ENCODE measurements around the gene PRRT1B. TPM values are rescaled to one million over a fixed set of nuclear protein-coding genes. Genes with fewer than 3 reads are reported as not detected.

The PRRT1B gene
- total RNA-seq, 8 experiments from 2014 or later, result 0.29 TPM; not detected in 7

DNA sequence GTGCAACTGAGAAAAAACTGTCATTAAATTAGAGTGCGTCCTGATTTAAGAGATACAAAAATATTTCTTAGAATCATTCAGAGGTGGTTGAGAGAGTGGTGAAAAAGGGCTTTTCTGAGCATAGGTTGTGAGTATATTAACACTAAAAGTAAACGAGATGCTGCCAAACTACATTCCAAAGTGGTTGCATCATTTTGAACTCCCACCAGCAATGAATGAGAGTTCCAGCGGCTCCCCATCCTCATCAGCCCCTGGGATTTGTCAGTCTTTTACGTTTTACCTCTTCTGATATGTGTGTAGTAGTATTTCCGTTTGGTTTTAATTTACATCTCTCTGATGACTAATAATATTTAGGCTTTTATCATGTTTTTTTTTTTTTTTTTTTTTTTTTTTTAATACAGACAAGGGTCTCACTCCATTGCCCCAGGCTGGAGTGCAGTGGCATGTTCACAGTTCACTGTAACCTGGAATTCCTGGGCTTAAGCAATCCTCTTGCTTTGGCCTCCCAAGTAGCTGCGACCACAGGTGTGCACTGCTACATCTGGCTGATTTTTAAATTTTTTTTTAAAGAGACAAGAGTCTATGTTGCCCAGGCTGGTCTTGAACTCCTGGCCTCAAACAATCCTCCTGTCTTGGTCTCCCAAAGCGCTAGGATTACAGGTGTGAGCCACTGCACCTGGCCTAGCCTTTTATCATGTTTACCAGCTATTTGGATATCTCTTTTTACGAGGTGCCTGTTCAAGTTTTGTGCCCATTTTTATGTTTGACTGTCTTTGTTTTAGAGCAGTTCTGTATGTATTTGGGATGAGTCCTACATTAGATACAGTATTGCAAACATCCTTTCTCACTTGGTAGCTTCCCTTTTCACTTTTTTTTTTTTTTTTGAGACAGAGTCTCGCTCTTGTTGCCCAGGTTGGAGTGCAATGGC is 17.0 kb downstream of the PRRT1B start:
- Histone ChIP-seq H3K4me1 (replicated peaks in 1 of 2) (no peaks in the 10 kb centered on the region), H3K4me3 (no peak overlapping the region), H3K27ac (no peak overlapping the region)
- 44 to 100% (median 62%) methylated on average over 1 to 8 of the region's 9 CpGs for WGBS, 10 experiments
- ATAC-seq (replicated peaks in 6 of 8), result no peak
- in situ Hi-C loops (cut with MboI; ENCODE audit: low pct_unique_long_range_greater_than_20kb in 2 of 9, low sequenced_read_pairs in 9 of 9, unreplicated experiment in 9 of 9), result no loop called here

DNA sequence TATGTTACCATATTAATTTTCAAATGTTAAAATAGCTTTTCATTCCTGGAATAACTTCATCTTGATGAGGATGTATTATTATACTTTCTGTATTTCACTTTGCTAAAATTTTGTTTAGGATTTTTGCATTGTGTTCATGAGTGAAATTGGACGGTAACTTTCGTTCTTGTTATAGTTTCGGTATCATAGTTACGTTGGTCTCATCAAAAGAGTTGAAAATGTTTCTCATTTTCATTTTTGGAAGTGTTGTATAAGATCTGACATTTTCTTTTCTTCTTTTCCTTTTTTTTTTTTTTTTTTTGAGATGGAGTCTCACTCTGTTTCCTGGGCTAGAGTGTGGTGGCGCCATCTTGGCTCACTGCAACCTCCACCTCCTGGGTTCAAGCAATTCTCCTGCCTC is 20.0 kb downstream of the PRRT1B start:
- no peaks in the 10 kb centered on the region for H3K4me1 ChIP-seq (replicated peaks in 1 of 2)
- ATAC-seq (replicated peaks in 6 of 8), result no peak
- WGBS, 10 experiments, result 71 to 95% (median 87%) methylated on average over 2 to 5 of the region's 5 CpGs
- no peak overlapping the region for H3K27ac ChIP-seq
- in situ Hi-C loops (cut with MboI; ENCODE audit: low pct_unique_long_range_greater_than_20kb in 2 of 9, low sequenced_read_pairs in 9 of 9, unreplicated experiment in 9 of 9), result no loop called here
- no peak overlapping the region for H3K4me3 ChIP-seq

DNA sequence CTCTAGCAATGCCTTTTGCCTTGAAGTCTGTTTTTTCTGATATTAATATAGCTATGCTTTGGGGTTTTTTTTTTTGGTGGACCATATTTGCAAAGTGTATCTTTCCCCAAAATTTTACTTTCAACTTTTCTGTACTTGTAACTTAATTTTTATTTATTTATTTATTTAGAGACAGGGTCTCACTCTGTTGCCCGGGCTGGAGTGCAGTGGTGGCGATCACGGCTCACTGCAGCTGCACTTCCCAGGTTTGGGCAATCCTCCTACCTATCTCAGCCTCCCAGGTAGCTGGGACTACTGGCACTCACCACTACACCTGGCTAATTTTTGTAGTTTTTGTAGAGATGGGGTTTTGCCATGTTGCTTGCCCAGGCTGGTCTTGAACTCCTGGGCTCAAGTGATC is 20.8 kb downstream of the PRRT1B start:
- H3K4me3 ChIP-seq, result no peak overlapping the region
- H3K4me1 ChIP-seq (replicated peaks in 1 of 2), result no peaks in the 10 kb centered on the region
- in situ Hi-C loops (cut with MboI; ENCODE audit: low pct_unique_long_range_greater_than_20kb in 2 of 9, low sequenced_read_pairs in 9 of 9, unreplicated experiment in 9 of 9), result no loop called here
- 38 to 96% (median 80%) methylated on average over 1 to 3 of the region's 3 CpGs; no CpG with 5 or more reads in 4 of the 10 experiments for WGBS, 10 experiments
- ATAC-seq (replicated peaks in 6 of 8), result no peak
- no peak overlapping the region for H3K27ac ChIP-seq

DNA sequence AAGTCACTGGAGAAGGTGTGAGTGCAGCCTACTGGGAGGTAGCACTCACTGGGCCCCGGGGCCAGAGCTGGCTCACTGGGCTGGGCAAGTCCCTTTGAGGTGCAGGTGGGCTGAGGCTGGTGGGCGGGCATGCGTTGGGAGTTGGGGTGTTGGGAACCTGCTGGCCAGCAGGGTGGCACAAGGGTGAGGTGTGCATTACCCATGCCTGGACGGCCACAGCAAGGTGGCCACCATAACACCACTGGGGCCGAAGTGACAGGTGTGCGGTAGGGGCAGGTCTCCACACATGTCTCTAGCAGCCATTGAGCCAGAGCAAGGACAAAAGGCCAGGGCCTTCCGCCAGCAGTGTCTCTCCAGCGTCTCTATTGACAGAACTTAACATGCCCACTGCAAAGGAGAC is 22.6 kb downstream of the PRRT1B start:
- Histone ChIP-seq H3K27ac (no peak overlapping the region), H3K4me3 (no peak overlapping the region), H3K4me1 (replicated peaks in 1 of 2) (no peaks in the 10 kb centered on the region)
- no peak for ATAC-seq (replicated peaks in 6 of 8)
- in situ Hi-C loops (cut with MboI; ENCODE audit: low pct_unique_long_range_greater_than_20kb in 2 of 9, low sequenced_read_pairs in 9 of 9, unreplicated experiment in 9 of 9), result no loop called here
- WGBS, 10 experiments, result 61 to 93% (median 88%) methylated on average over 2 to 5 of the region's 8 CpGs; no CpG with 5 or more reads in 6 of the 10 experiments

DNA sequence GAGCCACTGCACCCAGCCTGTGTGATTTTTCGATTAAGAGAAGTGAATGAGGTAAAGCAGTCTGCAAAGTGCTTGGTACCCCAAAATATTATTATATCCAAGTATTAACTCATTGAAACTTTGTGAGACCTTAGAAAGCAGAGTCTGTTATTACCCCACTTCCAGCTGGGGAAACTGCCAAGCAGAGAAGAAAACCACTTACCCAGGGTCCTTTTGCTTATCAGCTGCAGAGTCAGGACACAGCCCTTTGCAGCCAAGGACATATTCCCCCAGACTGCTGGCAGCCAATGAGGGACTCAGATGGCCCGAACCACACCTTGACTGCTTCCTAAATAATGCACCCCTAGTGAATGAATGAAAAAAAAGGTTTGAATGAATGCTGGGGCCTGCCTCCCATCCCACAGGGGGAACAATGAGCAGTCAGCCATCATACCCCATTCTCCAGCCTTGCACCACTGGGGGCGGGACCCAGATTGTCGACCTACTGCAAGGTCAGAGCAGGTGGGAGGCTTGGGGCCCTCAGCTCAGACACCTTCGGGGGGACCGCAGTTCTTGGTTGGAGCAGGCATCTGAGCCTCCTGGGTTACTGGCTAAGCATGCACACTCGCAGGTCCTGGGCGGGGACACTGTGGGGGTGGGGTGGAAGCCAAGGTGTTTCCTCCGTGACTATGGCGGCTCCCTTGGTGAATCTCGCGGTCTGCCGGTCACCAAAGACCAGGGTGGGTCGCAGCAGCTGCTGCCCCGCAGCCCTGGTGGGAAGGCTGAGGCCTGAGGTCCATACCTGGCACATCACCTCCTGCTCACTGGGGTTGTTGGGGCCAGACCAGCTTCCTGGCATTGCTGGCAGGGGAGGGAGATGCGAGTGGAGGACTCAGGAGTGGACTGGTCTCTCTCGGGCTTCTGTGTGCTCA is 29.7 kb downstream of the PRRT1B start:
- in situ Hi-C loops (cut with MboI; ENCODE audit: low pct_unique_long_range_greater_than_20kb in 2 of 9, low sequenced_read_pairs in 9 of 9, unreplicated experiment in 9 of 9), result loop anchor here in 3 of 9 experiments (25.0 kb wide), 1 partner anchor 162 kb away; the partner anchor contains the start of gene RAPGEF1 (in 3 of the 3)
- Histone ChIP-seq H3K4me1 (replicated peaks in 1 of 2) (no peaks in the 10 kb centered on the region), H3K4me3 (no peak overlapping the region), H3K27ac (no peak overlapping the region)
- WGBS, 10 experiments, result 83 to 100% (median 100%) methylated on average over 1 to 3 of the region's 17 CpGs; no CpG with 5 or more reads in 2 of the 10 experiments
- no peak for ATAC-seq (replicated peaks in 6 of 8)

DNA sequence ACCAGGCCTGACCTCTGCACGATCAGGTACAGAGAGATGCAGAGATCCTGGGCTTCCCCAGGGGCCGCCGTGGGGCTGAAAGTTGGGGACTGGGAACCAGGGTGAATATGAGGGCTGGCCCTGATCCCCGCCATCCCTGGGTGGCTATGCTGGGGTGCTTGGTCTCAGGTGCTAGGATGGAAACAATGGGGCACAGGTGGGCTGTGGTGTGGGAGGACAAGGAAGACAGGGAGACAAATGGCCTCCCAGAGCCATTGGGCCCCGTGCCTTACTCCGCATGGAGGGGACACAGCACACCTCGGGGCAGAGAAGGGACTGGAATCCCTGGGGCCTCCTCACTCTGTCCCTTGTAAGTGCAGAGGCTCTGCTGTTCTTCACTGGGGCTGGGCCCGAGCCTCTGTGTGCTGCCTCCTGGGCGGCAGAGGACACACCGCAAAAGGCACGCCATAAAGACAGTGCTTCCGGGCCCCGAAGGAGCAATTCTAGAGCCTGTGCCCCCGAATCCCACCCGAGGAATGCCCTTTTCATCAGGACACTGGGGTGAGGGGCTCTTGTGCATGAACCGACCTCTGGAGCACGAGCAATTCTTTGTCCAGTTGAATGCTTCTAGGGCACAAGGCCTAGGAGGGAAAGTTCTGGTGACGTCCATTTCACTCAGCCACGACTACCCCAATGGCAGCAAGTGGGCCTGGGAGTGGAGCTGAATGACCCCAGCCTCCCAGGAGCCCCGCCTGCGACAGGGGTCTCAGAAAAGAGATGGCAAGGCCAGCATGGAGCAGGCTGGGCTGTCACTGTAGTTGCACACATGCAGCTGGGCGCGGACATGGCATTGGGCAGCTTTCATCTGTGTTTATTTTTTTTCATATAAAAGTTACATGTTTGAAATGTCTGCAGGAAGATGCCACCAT is 30.9 kb downstream of the PRRT1B start:
- Histone ChIP-seq H3K4me3 (no peak overlapping the region), H3K27ac (no peak overlapping the region), H3K4me1 (replicated peaks in 1 of 2) (no peaks in the 10 kb centered on the region)
- ATAC-seq (replicated peaks in 6 of 8), result no peak
- WGBS, 10 experiments, result 79 to 100% (median 89%) methylated on average over 1 to 9 of the region's 23 CpGs; no CpG with 5 or more reads in 3 of the 10 experiments
- in situ Hi-C loops (cut with MboI; ENCODE audit: low pct_unique_long_range_greater_than_20kb in 2 of 9, low sequenced_read_pairs in 9 of 9, unreplicated experiment in 9 of 9), result loop anchor here in 3 of 9 experiments (25.0 kb wide), 1 partner anchor 161 kb away; the partner anchor contains the start of gene RAPGEF1 (in 3 of the 3)

DNA sequence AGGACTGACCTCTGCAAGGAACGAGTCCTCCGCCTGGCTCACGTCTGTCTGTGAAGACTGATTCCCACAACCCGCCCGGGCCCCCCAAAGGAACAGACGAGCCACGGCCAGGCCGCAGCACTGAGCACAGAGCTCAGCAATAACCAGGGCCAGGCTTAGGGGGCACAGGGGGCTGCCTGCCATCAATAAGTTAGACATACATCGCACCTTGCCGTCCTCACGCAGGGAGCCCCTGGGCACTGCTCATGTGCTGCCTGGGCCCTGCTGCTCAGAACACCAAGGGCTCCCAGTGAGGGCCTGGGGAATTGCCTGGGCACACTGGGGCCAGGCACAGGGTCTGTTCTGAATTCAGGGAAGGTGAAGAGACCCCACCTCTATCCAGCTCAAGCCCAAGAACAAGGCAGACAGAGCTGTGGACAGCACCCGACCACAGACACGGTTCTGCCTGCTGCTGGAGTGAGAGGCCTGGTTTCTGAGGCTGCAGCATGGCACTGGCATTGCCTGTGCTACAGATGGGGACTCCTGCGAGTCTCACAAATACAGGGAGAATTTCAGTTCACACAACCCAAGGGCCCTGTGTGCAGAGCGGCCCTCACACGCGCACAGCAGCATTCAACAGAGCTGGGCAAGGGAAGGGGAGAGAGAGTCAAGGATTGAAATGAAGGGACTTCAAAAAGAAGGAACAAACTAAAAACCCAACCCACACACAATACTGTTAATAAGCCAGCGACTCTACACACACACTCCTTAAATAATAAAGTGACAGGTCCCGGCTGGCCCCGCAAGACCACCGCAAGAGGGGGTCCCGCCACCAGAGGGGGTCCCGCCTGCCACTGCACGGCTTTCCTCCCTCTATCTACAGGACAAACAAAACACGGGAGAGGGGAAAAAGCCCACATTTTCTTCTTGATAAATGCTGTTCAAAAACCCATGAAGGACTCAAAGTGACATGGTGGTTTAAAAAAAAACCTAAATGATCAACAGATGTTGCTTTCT is 32.0 kb downstream of the PRRT1B start:
- peak in 2 of 8 experiments; percentile 11 to 18 for ATAC-seq (replicated peaks in 6 of 8)
- whole genome bisulfite sequencing, 10 experiments, result 0 to 100% (median 85%) methylated on average over 1 to 7 of the region's 25 CpGs; no CpG with 5 or more reads in 3 of the 10 experiments
- Histone ChIP-seq H3K27ac (no peak overlapping the region), H3K4me1 (replicated peaks in 1 of 2) (no peaks in the 10 kb centered on the region), H3K4me3 (no peak overlapping the region)
- in situ Hi-C loops (cut with MboI; ENCODE audit: low pct_unique_long_range_greater_than_20kb in 2 of 9, low sequenced_read_pairs in 9 of 9, unreplicated experiment in 9 of 9), result loop anchor here in 3 of 9 experiments (25.0 kb wide), 1 partner anchor 160 kb away; the partner anchor contains the start of gene RAPGEF1 (in 3 of the 3)

DNA sequence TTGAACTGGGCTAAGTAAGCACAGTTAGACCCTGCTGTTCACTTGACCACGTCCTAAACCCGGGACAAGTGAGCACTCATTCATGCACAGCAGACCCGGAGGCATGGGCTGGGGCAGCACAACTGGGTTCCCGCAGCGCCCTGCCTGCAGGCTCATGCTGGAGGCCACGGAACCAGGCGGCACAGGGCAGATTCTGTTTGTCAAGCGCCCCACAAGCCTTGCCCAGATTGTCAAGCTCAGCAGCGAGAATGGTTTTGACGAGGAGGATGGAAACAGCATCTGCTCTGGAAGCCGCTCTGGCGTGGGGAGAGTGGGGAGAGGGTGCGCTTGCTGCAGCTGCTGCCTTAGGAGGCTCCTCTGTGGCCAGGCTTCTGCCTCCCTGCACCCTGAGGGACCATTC is 32.7 kb downstream of the PRRT1B start:
- Histone ChIP-seq H3K4me1 (replicated peaks in 1 of 2) (no peaks in the 10 kb centered on the region), H3K27ac (no peak overlapping the region), H3K4me3 (no peak overlapping the region)
- peak in 3 of 8 experiments; percentile 11 to 32 (median 18) for ATAC-seq (replicated peaks in 6 of 8)
- in situ Hi-C loops (cut with MboI; ENCODE audit: low pct_unique_long_range_greater_than_20kb in 2 of 9, low sequenced_read_pairs in 9 of 9, unreplicated experiment in 9 of 9), result loop anchor here in 3 of 9 experiments (25.0 kb wide), 1 partner anchor 159 kb away; the partner anchor contains the start of gene RAPGEF1 (in 3 of the 3)
- 20 to 87% (median 70%) methylated on average over 1 to 5 of the region's 13 CpGs; no CpG with 5 or more reads in 5 of the 10 experiments for WGBS, 10 experiments

DNA sequence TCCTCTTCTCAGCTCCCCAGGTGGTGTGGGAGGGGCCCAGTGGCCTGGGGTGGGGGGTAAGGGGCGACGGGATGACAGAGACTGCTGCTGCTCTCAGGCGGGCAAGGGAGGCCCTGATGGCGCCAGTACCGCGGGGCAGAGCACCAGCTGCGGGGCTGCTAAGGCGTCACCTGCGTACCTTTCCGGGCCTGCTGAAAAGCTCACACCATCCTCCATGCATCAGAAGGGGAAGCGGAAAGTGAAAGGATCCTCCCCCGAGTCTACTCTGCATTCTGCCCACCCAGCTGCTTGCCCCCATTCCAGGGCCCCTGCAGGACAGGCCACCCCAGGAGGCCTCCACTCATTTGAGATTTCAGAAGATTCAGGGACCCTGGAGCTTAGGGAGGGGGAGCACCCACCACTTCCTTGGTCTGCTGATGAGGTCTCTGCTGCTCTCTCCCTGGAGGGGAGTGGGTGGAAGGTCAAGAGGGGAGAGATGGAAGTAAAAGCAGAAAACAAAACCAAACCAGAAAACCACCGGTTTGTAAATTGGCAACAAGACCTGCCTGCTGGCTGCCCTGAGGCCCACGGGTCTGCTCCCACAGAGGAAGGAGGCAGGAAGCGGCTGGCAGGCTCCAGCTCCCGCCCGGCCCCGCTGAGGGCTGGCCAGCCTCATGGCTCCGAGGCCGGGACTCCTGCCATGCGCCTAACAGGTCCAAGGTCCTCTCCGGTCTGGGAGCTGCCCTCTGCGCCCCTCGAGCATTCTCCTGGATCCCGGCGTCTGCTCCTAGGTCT is 33.6 kb downstream of the PRRT1B start:
- in situ Hi-C loops (cut with MboI; ENCODE audit: low pct_unique_long_range_greater_than_20kb in 2 of 9, low sequenced_read_pairs in 9 of 9, unreplicated experiment in 9 of 9), result loop anchor here in 3 of 9 experiments (25.0 kb wide), 1 partner anchor 158 kb away; the partner anchor contains the start of gene RAPGEF1 (in 3 of the 3)
- H3K4me1 ChIP-seq (replicated peaks in 1 of 2), result no peaks in the 10 kb centered on the region
- ATAC-seq (replicated peaks in 6 of 8), result no peak
- WGBS, 10 experiments, result 60 to 100% (median 90%) methylated on average over 1 to 8 of the region's 26 CpGs; no CpG with 5 or more reads in 4 of the 10 experiments
- no peak overlapping the region for H3K4me3 ChIP-seq
- no peak overlapping the region for H3K27ac ChIP-seq

DNA sequence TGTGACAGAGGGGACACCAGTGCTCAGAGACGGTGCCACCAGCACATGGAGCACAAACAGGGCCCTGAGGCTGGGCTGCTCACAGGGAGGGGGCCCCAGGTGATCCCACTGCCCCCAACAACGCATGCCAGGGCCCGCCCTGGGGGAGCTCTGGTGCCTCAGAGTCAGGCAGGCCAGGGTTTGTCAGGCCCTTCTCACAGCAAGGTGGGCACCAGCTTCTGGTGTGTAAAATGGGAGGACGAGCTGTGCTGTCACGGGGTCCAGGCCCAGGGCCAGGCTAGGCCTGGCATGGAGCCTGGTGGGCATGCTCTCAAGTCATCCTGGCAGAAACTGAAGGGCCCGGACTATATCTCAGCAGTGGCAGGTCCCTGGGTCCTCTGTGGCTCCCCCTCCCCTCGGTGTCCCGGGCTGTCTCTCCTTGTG is 34.5 kb downstream of the PRRT1B start:
- in situ Hi-C loops (cut with MboI; ENCODE audit: low pct_unique_long_range_greater_than_20kb in 2 of 9, low sequenced_read_pairs in 9 of 9, unreplicated experiment in 9 of 9), result loop anchor here in 3 of 9 experiments (25.0 kb wide), 1 partner anchor 158 kb away; the partner anchor contains the start of gene RAPGEF1 (in 3 of the 3)
- H3K4me3 ChIP-seq, result no peak overlapping the region
- WGBS, 10 experiments, result 60 to 100% methylated on average over 1 to 3 of the region's 8 CpGs; no CpG with 5 or more reads in 8 of the 10 experiments
- no peaks in the 10 kb centered on the region for H3K4me1 ChIP-seq (replicated peaks in 1 of 2)
- ATAC-seq (replicated peaks in 6 of 8), result no peak
- no peak overlapping the region for H3K27ac ChIP-seq
